K562 (cell line): ENCODE results near the gene ITGA11. TPM values are rescaled to one million over a fixed set of nuclear protein-coding genes. Genes with fewer than 3 reads are reported as not detected.

Experiments
- DLX4 ChIP-seq: fragments of 250-450 bp; sonication (Bioruptor Pico); IDR thresholded peaks from 2 replicates; pipeline ENCODE4 v1.6.1; 2021; ENCODE audit warnings: mild to moderate bottlenecking
- EHMT2 ChIP-seq: fragments of 450-650 bp; IDR thresholded peaks from 2 replicates; pipeline ENCODE4 v1.6.1; 2018; ENCODE audit warnings: antibody characterized with exemption
- EZH2 ChIP-seq: IDR thresholded peaks from 2 replicates; pipeline ENCODE4 v1.6.1; 2012; ENCODE audit warnings: low read depth, mild to moderate bottlenecking, inconsistent platforms, low read length, borderline replicate concordance
- MBD1 ChIP-seq: fragments of 250-450 bp; sonication (Bioruptor Pico); IDR thresholded peaks from 2 replicates; pipeline ENCODE4 v1.8.0; 2022; ENCODE audit warnings: inconsistent platforms
- MECOM ChIP-seq: fragments of 250-450 bp; sonication (Bioruptor Pico); IDR thresholded peaks from 2 replicates; pipeline ENCODE4 v1.8.0; 2022; ENCODE audit warnings: inconsistent platforms
- MIER1 ChIP-seq: fragments of 450-650 bp; IDR thresholded peaks from 2 replicates; pipeline ENCODE4 v1.6.1; 2016; ENCODE audit warnings: antibody characterized with exemption, mild to moderate bottlenecking, low read depth
- MYBL2 ChIP-seq, 2 experiments: fragments of 450-650 bp in 1 of 2; sonication (generic) in 1 of 2; formaldehyde crosslinking in 1 of 2; IDR thresholded peaks; 2 replicates each; pipeline versions ENCODE4 v1.6.1 to v1.8.1; 2017 to 2022; ENCODE audit warnings: borderline replicate concordance in 1 of 2, inconsistent platforms in 1 of 2, low read depth in 1 of 2, mild to moderate bottlenecking in 1 of 2, missing genetic modification reagents in 1 of 2, moderate library complexity in 1 of 2
- NFE2 ChIP-seq: IDR thresholded peaks from 2 replicates; pipeline ENCODE4 v1.6.1; 2014; ENCODE audit warnings: antibody characterized with exemption, low read depth
- POLR3A ChIP-seq: IDR thresholded peaks from 2 replicates; pipeline ENCODE4 v1.6.1; 2011; ENCODE audit warnings: borderline replicate concordance, mild to moderate bottlenecking, moderate library complexity; ENCODE audit not compliant: insufficient read length, insufficient read depth; ENCODE audit errors: extremely low read depth
- PTRF ChIP-seq: fragments of 450-650 bp; IDR thresholded peaks from 2 replicates; pipeline ENCODE4 v1.6.1; 2016; ENCODE audit warnings: mild to moderate bottlenecking, missing genetic modification characterization, missing compliant biosample characterization
- SREBF2 ChIP-seq: sonication (generic); formaldehyde crosslinking; IDR thresholded peaks from 2 replicates; pipeline ENCODE4 v1.4.0; 2020; ENCODE audit warnings: mild to moderate bottlenecking, missing genetic modification reagents
- ZBTB2 ChIP-seq: fragments of 450-650 bp; IDR thresholded peaks from 2 replicates; pipeline ENCODE4 v1.6.1; 2016; ENCODE audit warnings: antibody characterized with exemption
- ZKSCAN1 ChIP-seq: fragments of 150-350 bp; IDR thresholded peaks from 2 replicates; pipeline ENCODE4 v1.6.1; 2016; ENCODE audit warnings: low read depth, low read length
- ZNF140 ChIP-seq: fragments of 250-450 bp; sonication (Bioruptor Pico); IDR thresholded peaks from 2 replicates; pipeline ENCODE4 v1.8.0; 2021; ENCODE audit warnings: moderate library complexity, mild to moderate bottlenecking, inconsistent platforms
- ZNF224 ChIP-seq: sonication (generic); formaldehyde crosslinking; IDR thresholded peaks from 2 replicates; pipeline ENCODE4 v1.8.0; 2022; ENCODE audit warnings: mild to moderate bottlenecking, missing genetic modification reagents
- ZNF316 ChIP-seq: fragments of 450-650 bp; IDR thresholded peaks from 2 replicates; pipeline ENCODE4 v1.6.1; 2016
- ZZZ3 ChIP-seq: fragments of 450-650 bp; IDR thresholded peaks from 2 replicates; pipeline ENCODE4 v1.6.1; 2016; ENCODE audit warnings: antibody characterized with exemption, mild to moderate bottlenecking, moderate library complexity
- polyA plus RNA-seq, 8 experiments: library from polyadenylated mRNA; depleted of rRNA in 4 of 8; stranded (reverse) in 5 of 8; unstranded in 3 of 8; fragments of >200 nt; fragmentation: Nextera tagmentation in 2 of 8; fragmentation: Illumina TruSeq in 1 of 8; extraction: Ambion mirVana in 2 of 8; extraction: Trizol in 1 of 8; gene quantifications; 2 replicates each; pipeline versions ENCODE4 v1.2.1 to v1.2.3, GENCODE V29; 2011 to 2014; ENCODE audit warnings: inconsistent platforms in 1 of 8, missing spikeins in 1 of 8
- total RNA-seq, 7 experiments: library from RNA; depleted of rRNA in 6 of 7; stranded (reverse); fragments of >200 nt in 6 of 7; fragmentation: Illumina TruSeq in 2 of 7; extraction: Trizol in 2 of 7; gene quantifications; 2 replicates each; pipeline versions ENCODE4 v1.2.1 to v1.2.3, GENCODE V29; 2011 to 2021; ENCODE audit warnings: low replicate concordance in 1 of 7
- TF ChIP-seq, protein P1 (sequence below): sonication (generic); formaldehyde crosslinking; IDR thresholded peaks from 2 replicates; pipeline ENCODE4 v1.5.0; 2020; ENCODE audit warnings: missing genetic modification reagents
- TF ChIP-seq, protein P2 (sequence below), 2 experiments: fragments of 450-650 bp in 1 of 2; sonication (generic) in 1 of 2; formaldehyde crosslinking in 1 of 2; IDR thresholded peaks in 1 of 2; conservative IDR thresholded peaks in 1 of 2; 2 replicates each; pipeline versions ENCODE4 v1.6.1 to v1.8.1; 2016 to 2023; ENCODE audit warnings: mild to moderate bottlenecking in 2 of 2, moderate library complexity in 2 of 2, inconsistent platforms in 1 of 2, missing genetic modification reagents in 1 of 2
- TF ChIP-seq, protein P3 (sequence below): fragments of 450-650 bp; IDR thresholded peaks from 2 replicates; pipeline ENCODE4 v1.6.1; 2018; ENCODE audit warnings: mild to moderate bottlenecking, low read depth; ENCODE audit not compliant: partially characterized antibody

ITGA11 gene
- total and polyA plus RNA-seq, 9 of the 15 experiments (the other 6 are each of a cell fraction or from before 2014, with no cell fraction given) = 0.01 TPM; not detected in 8

- no peak for TF ChIP-seq MBD1 (CRISPR knock-in tag)
- no peak for TF ChIP-seq ZNF224 (CRISPR knock-in tag)
- TF ChIP-seq MIER1 = no peak
- TF ChIP-seq EZH2 = no peak
- TF ChIP-seq ZBTB2 = no peak
- no peak for TF ChIP-seq ZNF140 (CRISPR knock-in tag)
- TF ChIP-seq NFE2 = peak; percentile 73
- TF ChIP-seq, protein P1, sequence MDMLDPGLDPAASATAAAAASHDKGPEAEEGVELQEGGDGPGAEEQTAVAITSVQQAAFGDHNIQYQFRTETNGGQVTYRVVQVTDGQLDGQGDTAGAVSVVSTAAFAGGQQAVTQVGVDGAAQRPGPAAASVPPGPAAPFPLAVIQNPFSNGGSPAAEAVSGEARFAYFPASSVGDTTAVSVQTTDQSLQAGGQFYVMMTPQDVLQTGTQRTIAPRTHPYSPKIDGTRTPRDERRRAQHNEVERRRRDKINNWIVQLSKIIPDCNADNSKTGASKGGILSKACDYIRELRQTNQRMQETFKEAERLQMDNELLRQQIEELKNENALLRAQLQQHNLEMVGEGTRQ (CRISPR knock-in tag) = no peak
- TF ChIP-seq ZZZ3 = no peak
- TF ChIP-seq MYBL2 (IDR thresholded peaks at IDR 0.05; ENCODE audit: low read depth) = no peak
- TF ChIP-seq MYBL2 (CRISPR knock-in tag; IDR thresholded peaks at IDR 0.05; ENCODE audit: borderline replicate concordance) = no peak
- TF ChIP-seq, protein P2, sequence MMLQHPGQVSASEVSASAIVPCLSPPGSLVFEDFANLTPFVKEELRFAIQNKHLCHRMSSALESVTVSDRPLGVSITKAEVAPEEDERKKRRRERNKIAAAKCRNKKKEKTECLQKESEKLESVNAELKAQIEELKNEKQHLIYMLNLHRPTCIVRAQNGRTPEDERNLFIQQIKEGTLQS (IDR thresholded peaks at IDR 0.05) = peak; percentile 53; the same call in 1 of the 2 replicates
- TF ChIP-seq, protein P2 (CRISPR knock-in tag; conservative IDR thresholded peaks at IDR 0.05) = no peak
- TF ChIP-seq, protein P3, sequence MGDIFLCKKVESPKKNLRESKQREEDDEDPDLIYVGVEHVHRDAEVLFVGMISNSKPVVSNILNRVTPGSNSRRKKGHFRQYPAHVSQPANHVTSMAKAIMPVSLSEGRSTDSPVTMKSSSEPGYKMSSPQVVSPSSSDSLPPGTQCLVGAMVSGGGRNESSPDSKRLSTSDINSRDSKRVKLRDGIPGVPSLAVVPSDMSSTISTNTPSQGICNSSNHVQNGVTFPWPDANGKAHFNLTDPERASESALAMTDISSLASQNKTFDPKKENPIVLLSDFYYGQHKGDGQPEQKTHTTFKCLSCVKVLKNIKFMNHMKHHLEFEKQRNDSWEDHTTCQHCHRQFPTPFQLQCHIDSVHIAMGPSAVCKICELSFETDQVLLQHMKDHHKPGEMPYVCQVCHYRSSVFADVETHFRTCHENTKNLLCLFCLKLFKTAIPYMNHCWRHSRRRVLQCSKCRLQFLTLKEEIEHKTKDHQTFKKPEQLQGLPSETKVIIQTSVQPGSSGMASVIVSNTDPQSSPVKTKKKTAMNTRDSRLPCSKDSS = no peak
- no peak for TF ChIP-seq ZKSCAN1
- no peak for TF ChIP-seq SREBF2 (CRISPR knock-in tag)
- TF ChIP-seq PTRF (tag) = no peak
- peak; percentile 40; the same call in 1 of the 2 replicates for TF ChIP-seq ZNF316
- no peak for TF ChIP-seq MECOM (CRISPR knock-in tag)
- no peak for TF ChIP-seq POLR3A
- no peak for TF ChIP-seq EHMT2
- no peak for TF ChIP-seq DLX4
Measured at GRCh38 chr15:68400066-68400456, 31.9 kb downstream of the ITGA11 start (continued).
